ENCODE data around the gene IQCN.

GRCh38 chr19:18312092-18312534, 37.9 kb upstream of the IQCN start:
- no peak for TF ChIP-seq EP300 (IDR thresholded peaks at IDR 0.05; ENCODE audit: borderline replicate concordance)
- TF ChIP-seq CEBPB (IDR thresholded peaks at IDR 0.05) = no peak
- TF ChIP-seq TCF12 (IDR thresholded peaks at IDR 0.05; ENCODE audit: low read depth) = no peak
- TF ChIP-seq TAF1 (IDR thresholded peaks at IDR 0.05; ENCODE audit: low read depth) = no peak
- no peak for TF ChIP-seq REST (IDR thresholded peaks at IDR 0.05; ENCODE audit: low read depth)
- no peak for TF ChIP-seq TEAD4 (IDR thresholded peaks at IDR 0.05)
- no peak for TF ChIP-seq YY1 (IDR thresholded peaks at IDR 0.05; ENCODE audit: low read depth)
- TF ChIP-seq, protein P1, sequence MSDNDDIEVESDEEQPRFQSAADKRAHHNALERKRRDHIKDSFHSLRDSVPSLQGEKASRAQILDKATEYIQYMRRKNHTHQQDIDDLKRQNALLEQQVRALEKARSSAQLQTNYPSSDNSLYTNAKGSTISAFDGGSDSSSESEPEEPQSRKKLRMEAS (IDR thresholded peaks at IDR 0.05) = no peak
- no peak for TF ChIP-seq NFIC (IDR thresholded peaks at IDR 0.05)
- no peak for TF ChIP-seq RAD21 (IDR thresholded peaks at IDR 0.05; ENCODE audit: low read depth)
